Measurements from ENCODE around the gene GSG1L.

Gene GSG1L

DNA sequence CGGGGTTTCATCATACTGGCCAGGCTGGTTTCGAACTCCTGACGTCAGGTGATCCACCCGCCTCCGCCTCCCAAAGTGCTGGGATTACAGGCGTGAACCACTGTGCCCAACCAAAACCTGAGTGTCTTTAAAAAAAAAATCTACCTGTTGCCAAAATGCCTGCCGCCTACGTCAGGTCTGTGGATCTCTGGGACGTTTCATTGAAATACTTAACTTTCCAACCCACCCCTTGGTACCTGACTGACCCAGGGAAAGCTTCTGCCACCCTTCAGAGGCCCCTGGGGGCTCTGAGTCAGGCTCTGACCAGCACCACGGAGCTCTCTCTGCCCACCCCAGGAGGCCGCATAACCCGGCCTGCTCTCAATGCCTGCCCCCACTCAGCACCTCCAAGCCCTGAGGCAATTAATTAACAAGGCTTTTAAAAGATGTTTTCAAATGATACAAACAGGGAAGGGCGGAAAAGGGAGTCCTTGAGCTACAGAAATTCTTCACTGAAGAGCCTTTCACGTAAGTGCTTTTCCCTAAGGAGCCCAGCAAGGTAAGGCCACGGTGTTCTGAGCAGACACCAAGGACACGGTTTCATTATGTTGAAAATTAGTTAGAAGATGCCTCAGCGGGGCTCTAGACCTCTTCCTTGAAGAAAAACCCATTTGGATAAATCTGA lies 29.3 kb upstream of the GSG1L start:
- DNase-seq (ENCODE audit: low read depth in 1 of 2, low spot score in 1 of 2) = no peak

DNA sequence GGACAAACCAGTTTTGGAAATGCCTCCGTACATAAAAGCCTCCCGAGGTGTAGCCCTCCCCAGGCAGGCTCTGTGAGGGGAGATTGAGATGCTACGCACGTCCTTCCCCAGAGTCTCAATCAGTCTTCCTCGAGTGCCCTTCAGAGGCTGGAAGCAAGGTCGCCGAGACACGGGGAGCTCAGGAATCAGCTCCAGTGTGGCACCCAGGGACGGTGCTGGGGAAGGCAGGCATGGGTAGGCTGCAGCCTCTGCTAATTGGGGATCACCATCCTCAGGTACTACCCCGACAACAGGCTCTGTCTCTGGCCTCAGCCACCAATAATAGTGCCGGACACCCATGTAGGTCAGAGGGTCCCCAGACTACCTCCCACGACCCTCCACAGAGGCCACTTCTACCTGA lies 28.1 kb upstream of the GSG1L start:
- DNase-seq (ENCODE audit: low read depth in 1 of 2, low spot score in 1 of 2) = no peak

DNA sequence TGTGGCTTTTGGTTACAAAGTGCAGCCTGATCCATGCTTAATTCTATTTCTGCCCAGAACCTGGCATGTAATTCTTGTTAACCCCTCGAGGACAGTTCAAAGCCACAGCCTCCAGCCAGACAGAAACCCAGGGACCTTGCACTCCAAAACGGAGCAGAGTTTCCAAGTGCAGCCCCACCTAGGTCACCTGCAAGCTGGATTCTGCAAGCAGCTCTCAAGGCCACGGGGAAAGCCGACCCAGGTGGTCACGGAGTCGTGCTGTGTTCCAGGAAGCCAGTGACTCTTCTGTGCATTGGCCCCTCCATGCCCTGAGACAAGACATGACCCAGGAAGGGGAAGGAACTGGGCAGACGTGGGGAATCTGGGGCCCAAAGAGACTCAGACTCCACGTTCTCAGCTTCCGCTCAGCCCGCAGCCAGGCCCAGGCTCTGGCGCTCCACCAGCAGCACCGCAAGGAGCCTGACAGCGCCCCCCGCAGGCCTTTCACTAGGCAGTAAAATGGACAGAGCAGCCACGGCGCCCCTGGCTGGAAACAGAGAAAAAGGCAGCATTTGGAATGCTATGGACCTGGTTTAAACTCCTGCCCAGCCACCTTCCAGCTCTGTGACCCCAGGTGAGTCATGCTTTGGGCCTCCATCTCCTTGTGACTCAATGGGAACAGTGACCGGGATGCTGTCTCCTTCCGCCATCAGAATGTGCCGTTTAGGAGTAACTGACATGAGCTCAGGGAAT lies 27.3 kb upstream of the GSG1L start:
- no peak for DNase-seq (ENCODE audit: low read depth in 1 of 2, low spot score in 1 of 2)

DNA sequence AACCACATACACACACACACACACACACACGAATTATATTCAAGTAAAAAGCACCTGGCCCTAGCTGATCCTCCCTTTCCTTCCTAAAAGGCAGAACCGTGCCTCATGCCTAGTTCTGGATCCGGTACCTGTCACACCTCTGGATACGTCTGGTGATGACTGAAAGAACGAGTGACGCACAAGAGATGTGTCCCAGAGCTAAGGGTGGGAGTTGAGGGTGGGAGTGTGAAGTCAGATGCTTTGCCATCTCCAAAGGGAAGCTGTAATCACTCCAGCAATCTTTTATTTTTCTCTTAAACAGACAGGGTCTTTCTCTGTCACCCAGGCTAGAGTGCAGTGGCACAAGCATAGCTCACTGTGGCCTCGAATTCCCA lies 26.5 kb upstream of the GSG1L start:
- DNase-seq (ENCODE audit: low read depth in 1 of 2, low spot score in 1 of 2) = no peak

DNA sequence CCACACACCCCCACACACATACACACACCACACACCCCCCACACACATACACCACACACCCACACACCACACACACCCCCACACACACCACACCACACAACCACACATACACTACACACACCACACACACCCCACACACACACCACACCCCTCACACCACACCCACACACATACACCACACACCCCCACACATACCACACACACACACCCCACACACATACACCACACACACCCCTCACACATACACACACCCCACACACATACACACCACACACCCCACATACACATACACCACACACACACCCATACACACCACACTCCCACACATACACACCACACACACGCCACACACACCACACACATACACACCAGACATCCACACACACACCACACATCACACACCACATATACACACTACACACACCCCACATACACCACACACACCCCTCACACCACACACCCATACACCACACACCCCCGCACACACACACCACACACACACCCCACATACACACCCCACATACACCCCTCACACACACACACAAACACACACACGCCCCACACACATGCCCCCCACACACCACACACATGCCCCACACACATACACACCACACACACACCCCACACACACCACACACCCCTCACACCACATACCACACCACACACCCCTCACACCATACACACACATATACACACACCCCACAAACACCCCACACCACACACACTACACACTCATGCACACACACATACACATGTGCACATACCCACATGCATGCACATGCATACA lies 25.9 kb upstream of the GSG1L start:
- DNase-seq (ENCODE audit: low read depth in 1 of 2, low spot score in 1 of 2) = no peak

DNA sequence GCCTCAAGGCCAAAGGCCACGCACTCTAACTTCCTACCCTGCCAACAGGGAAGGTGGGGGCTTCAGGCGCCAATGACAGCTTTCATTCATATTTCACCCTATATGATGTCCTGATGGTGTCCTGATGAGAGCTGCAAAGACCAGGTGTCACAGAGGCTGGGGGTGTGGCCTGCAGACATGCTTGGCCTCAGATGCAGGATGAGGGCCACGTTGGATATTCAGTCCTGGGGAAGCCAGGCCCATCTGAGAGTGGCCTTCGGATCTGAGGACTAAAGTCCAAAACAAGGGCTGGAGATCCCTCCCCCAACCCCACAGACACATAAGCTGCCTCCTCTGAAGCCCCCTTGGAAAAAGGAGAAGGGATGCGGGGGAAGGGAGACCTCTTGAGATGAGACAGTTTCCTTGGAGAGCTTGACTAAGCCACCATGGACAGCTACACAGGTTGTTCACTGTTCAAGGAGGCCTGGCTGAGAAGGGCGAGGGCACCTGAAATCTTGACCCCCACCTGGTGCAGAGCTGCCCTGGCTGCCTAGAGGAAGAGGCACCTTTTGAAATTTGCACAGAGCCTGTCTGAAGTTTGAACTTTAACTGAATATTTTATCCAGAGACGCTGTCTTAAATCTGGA lies 24.3 kb upstream of the GSG1L start:
- no peak for DNase-seq (ENCODE audit: low read depth in 1 of 2, low spot score in 1 of 2)

DNA sequence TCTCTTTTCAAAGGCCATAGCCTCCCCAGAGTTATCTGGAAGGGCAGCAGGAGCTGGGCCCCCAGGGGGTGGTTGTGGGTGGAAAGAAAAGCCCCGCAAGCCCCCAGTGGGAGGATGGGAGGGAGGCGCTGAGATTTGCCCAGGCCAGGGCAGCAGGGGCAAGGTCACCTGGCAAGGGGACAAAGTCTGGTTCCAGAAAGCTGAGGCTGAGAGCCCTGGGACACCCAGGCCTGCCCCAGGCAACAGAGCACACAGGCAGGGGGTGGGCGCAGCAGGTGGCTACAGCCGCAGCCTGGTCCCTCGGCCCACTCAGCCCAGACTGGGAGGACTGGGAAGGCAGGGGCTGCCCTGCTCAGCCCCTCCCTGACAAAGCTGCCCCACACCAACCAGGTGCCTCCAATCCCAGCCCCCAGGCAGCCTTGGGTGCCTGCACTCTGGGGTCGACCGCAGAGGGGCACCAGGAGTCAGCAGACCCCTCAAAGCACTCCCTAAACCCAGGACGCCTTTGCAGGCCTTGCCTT lies 23.7 kb upstream of the GSG1L start:
- no peak for DNase-seq (ENCODE audit: low read depth in 1 of 2, low spot score in 1 of 2)

DNA sequence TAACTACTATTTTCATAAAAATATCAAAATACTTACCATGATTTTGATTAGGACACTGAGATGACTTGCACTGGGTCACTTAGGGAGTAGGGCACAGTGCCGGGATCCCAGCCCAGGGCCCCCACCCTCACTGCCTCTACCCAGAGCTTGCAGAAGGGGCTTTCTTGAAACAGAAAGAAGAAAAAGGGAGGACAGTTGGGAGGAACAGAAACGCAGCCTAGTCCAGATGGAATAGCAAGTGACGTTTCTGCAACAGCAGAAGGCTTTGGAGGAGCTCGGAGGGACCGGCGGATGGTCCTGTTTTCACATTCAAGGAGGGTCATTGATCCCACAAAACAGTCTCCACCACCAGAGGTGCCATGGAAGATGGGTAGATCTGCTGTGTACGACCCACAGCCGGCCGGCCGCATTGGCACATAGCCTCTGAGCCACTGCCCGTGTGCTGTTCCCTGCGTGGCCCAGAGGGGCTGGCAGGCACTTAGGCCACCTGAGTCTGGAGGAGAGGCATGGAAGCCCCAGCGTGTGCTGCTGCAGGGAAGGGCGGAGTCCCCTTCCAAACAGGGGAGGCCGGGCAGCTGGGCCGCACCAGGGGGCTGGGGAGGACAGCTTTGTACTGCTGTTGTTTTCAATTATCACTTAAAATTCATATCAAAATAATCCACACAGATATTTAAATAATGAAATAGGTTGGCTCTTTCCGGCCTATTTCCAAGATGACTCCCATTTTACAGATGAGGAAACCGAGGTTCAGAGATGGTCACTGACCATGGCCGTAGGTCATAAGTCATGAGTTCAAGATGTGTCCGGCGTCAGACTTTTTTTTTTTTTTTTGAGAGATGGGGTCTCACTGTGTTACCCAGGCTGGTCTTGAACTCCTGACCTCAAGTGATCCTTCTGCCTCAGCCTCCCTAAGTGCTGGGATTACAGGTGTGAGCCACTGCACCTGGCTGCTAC lies 22.9 kb upstream of the GSG1L start:
- DNase-seq (ENCODE audit: low read depth in 1 of 2, low spot score in 1 of 2) = no peak

DNA sequence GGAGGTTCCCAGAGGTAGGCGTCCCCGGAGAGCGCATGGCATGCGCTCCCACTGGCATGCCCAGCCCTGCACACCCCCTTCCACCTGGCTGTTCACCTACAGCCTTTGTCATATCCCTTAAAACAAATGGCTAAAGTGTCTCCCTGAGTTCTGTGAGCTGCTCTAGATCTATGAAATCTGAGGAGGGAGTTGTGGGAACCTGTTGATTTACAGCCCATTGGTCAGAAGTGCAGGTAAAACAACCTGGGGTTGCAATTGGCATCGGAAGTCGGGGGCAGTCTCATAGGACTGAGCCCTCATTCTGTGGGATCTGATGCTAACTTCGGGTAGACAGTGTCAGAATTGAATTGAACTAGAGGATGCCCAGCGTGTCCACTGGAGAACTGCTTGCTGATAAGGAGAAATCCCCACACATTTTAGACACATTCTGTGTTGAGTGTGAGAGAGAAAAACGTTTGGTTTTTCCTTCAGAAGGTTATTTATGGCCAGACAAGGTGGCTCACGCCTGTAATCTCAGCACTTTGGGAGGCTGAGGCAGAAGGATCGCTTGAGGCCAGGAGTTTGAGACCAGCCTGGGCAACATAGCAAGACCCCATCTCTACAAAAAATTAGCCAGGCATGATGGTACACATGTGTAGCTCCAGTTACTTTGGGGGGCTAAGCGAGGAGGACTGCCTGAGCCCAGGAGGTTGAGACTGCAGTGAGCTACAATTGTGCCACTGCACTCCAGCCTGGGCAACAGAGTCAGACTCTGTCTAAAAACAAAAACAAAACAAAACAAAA lies 22.1 kb upstream of the GSG1L start:
- no peak for DNase-seq (ENCODE audit: low read depth in 1 of 2, low spot score in 1 of 2)

DNA sequence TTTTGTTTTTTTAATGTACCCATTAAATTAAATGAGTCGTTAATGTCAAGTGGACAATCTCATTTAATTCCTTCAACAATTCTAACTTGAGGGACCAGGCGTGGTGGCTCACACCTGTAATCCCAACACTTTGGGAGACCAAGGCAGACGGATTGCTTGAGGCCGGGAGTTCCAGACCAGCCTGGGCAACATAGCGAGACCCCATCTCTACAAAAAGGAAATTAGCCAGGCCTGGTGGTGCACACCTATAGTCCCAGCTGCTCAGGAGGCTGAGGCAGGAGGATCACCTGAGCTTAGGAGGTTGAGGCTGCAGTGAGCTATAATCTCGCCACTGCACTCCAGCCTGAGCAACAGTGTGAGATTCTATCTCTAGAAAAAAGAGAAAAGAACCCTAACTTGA lies 20.7 kb upstream of the GSG1L start:
- DNase-seq (ENCODE audit: low read depth in 1 of 2, low spot score in 1 of 2) = no peak

DNA sequence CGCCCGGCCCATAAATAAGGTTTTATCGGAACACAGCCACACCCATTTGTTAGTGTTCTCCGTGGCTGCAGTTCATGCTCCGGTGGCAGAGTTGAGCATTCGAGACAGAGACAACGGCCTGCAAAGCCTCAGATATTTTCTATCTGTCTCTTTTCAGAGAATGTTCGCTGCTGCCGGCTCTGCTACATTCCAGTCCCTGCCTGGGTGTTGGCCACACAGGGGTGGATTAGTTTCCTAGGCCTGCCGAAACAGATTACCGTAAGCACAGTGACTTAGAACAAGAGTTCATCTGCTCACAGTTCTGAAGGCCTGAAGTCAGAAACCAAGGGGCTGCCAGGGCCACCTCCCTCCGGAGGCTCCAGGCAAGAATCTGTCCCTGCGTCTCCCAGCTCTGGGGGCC lies 19.1 kb upstream of the GSG1L start:
- DNase-seq (ENCODE audit: low read depth in 1 of 2, low spot score in 1 of 2) = no peak

DNA sequence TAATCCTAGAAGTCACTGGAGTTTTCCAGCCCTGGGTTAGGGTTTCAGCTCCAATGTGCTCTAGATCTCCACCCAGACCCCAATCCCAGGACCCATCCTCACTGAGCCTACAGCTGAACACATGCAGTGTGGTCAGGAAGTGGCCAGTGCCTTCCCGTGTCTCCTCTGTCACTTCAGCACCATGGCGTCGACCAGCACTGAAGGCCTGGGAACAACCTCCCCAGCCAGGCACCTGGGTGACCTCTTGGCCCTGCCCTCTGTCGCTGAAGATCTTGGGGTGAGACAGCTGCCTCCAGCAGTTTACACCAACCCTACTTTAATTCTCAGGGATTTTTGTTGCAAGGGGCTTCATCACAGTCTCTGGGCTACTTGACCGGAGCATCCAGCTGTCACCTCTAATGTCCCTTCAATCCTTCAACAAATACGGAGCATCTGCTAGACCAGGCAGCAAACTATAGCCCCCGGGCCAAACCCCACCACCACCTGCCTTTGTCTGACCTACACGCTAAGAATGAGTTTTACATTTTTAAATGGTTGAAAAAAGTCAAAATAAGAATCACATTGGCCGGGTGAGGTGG lies 18.0 kb upstream of the GSG1L start:
- DNase-seq (ENCODE audit: low read depth in 1 of 2, low spot score in 1 of 2) = no peak

DNA sequence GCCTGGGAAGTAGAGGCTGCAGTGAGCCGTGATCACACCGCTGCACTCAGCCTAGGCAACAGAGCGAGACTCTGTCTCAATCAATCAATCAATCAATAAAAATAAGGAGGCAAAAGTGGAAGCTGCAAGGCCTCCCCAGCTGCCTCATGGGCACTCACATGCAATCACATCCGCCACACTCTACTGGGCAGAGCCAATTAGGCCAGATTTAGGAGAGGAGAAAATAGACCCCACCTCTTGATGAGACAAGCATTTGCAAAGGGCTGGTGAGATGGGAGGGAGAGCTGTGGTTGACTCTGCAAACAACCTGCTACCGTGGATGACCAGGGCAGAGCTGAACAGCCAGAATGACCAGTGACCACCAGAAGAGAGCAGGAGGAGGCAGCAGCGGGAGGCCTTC lies 14.7 kb upstream of the GSG1L start:
- no peak for DNase-seq (ENCODE audit: low read depth in 1 of 2, low spot score in 1 of 2)

DNA sequence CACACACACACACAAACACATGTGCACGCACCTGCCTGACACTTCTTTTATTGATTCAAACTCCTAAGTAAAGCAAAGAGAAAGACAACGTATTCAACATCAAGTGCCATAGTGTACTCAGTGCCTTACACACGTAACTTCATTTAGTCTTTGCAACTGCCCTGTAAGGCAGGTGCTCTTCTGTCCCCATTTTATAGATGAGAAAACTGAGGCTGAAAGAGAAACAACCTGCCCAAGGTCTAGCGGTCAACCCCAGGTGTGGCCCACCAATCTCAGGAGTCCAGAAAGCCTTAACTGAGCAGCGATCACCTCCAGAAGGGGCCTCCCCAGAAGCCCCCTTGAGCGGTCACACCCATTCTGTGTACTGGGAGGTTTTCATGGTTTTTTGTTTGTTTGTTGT lies 10.3 kb upstream of the GSG1L start:
- no peak for DNase-seq (ENCODE audit: low read depth in 1 of 2, low spot score in 1 of 2)

DNA sequence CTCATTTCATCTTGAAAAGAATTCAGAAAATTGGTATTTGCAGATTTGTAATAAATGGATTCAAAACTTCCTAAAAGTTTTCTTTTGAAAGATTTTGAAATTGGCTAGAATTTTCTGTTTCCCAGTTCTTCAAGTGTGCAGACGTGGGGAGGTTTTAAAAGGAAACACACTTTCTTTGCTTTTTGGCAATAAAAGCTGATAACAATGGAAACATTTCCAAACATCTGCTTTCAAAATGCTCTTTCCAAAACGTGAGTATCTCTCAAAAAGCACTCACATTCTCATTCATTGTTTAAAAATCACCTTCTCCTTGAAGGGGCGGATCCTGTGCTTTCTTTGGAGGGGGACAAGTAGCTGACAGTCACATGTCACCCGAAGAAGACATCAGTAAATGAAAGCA lies 8.6 kb upstream of the GSG1L start:
- DNase-seq (ENCODE audit: low read depth in 1 of 2, low spot score in 1 of 2) = no peak

DNA sequence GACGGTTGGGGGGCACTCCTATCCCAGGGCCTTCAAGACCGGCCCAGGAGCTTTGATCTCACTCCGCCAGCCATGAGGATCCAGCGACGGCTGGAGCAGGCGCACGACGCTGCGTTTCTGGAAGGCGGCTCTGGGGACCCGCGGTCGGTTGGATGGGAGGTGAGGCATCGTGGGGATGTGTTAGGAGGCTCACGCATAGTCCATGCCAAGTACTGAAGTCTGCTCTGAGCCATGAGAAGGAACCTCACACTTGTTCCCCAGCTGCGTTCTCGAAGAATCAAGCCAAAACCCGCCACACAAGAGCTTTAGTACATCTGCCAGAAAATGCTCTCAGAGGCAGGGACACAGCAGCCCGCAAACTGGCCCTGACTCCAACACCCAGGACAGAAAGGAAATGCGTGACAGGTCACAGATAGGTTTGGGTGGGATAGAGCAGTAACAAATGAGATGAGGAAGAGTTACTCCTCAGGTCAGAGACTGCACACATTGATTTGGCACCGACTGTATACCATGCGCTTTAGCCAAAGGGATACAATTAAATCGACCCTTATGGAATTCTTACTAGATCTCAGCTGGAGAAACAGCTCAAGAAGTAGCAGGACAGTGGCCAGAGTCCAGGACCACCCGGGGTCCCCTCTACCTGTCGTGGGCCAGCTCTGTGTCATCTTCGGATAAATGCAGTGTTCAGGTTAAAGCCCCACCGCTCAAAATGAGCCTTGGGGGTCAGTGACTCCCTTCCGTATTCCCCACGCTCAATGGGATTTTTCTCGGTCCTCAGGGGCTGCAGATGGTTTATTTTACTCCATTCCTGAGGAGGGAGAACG lies 6.7 kb upstream of the GSG1L start:
- no peak for DNase-seq (ENCODE audit: low read depth in 1 of 2, low spot score in 1 of 2)

DNA sequence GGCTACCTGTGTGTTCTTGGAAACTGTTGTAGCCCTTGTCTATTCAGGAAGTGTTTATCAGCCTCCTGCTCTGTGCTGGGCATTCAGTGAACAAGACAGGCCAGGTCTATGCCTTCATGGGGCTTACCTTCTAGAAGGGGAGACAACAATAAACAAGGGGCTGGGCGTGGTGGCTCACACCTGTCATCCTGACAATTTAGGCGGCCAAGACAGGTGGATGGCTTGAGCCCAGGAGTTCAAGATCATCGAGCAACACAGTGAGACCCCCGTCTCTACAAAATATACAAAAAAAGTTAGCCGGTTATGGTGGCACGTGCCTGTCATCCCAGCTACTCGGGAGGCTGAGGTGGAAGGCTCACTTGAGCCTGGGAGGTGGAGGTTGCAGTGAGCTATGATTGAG lies 5.5 kb upstream of the GSG1L start:
- DNase-seq (ENCODE audit: low read depth in 1 of 2, low spot score in 1 of 2) = no peak

DNA sequence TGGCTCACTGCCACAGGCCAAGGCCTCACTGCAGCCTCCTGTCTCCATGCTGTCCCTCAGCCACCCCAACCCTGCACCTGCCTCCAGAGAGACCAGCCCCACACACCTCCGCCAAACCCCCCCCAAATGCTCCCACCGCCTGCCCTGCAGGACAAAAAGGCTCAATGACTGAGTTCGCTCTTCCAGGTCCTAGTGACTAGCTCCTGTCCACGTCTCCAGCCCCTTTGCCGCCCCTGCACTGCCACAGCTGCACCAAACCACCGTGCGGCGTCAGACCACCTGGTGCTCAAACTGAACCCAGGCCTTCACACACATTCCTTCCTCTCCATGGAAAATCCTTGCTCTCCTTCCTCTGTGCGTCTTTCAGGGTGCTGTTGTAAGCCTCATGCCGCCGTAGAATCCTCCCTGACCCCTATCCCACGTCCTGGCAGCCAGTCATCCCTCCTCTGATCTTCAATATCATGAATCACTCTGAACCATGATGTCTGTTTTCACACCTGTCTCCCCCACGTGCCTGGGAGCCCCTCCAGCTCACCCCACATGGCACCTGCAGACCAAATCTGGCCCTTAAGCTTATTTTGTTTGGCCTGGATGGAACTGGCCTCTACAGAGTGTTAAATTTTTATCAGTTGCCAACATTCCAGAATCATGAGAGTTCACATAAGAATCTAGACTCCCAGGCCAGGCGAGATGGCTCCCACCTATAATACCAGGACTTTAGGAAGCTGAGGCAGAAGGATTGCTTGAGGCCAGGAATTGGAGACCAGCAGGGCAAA lies 4.3 kb upstream of the GSG1L start:
- DNase-seq (ENCODE audit: low read depth in 1 of 2, low spot score in 1 of 2) = no peak

All from activated T-helper 1 cell treated with anti-CD3 and anti-CD28 coated beads, Interleukin-2, amount 50 U/mL, for 16 hours (primary cell).